Fibroblast of lung (primary cell): Measurements from ENCODE around the gene LRRC55.

Experiments used
- CTCF ChIP-seq, 2 donors: IDR thresholded peaks in 1 of 2; conservative IDR thresholded peaks in 1 of 2; 1 replicate in 1 of 2; 2 replicates in 1 of 2; pipeline ENCODE4 v1.5.1; 2011 to 2012; ENCODE audit warnings: low read length in 2 of 2, control low read depth in 1 of 2, inconsistent platforms in 1 of 2, low read depth in 1 of 2, mild to moderate bottlenecking in 1 of 2
- EZH2 ChIP-seq: IDR thresholded peaks from 2 replicates; pipeline ENCODE4 v1.5.1; 2012; ENCODE audit warnings: low read length, control low read depth, mild to moderate bottlenecking; ENCODE audit errors: missing control alignments

GRCh38 chr11:57174656-57175055 lies 7.1 kb upstream of the LRRC55 start:
- no peak for TF ChIP-seq EZH2
- TF ChIP-seq CTCF (conservative IDR thresholded peaks at IDR 0.05 in 1 of 2, IDR thresholded peaks at IDR 0.05 in 1 of 2; ENCODE audit: low read depth in 1 of 2, low read length in 2 of 2), result no peak
